ENCODE data around the gene ABCC4. TPM values are rescaled to one million over a fixed set of nuclear protein-coding genes. Genes with fewer than 3 reads are reported as not detected.

Gene ABCC4
- total RNA-seq, 1 donor from 2014 or later, result 19.0 TPM

GRCh38 chr13:95087746-95088305 lies 213.4 kb downstream of the ABCC4 start:
- Mint-ChIP-seq H3K27me3 (ENCODE audit: unreplicated experiment) (peaks cover under 1% of the 10 kb centered on the region), H3K4me3 (ENCODE audit: unreplicated experiment) (no peak overlapping the region), H3K4me1 (ENCODE audit: unreplicated experiment) (no peaks in the 10 kb centered on the region), H3K27ac (ENCODE audit: unreplicated experiment) (no peak overlapping the region), H3K36me3 (ENCODE audit: low read depth, unreplicated experiment) (no peaks in the 10 kb centered on the region), H3K9me3 (ENCODE audit: unreplicated experiment) (no peaks in the 10 kb centered on the region)
- TF ChIP-seq, protein P1, sequence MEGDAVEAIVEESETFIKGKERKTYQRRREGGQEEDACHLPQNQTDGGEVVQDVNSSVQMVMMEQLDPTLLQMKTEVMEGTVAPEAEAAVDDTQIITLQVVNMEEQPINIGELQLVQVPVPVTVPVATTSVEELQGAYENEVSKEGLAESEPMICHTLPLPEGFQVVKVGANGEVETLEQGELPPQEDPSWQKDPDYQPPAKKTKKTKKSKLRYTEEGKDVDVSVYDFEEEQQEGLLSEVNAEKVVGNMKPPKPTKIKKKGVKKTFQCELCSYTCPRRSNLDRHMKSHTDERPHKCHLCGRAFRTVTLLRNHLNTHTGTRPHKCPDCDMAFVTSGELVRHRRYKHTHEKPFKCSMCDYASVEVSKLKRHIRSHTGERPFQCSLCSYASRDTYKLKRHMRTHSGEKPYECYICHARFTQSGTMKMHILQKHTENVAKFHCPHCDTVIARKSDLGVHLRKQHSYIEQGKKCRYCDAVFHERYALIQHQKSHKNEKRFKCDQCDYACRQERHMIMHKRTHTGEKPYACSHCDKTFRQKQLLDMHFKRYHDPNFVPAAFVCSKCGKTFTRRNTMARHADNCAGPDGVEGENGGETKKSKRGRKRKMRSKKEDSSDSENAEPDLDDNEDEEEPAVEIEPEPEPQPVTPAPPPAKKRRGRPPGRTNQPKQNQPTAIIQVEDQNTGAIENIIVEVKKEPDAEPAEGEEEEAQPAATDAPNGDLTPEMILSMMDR (IDR thresholded peaks at IDR 0.05; ENCODE audit: unreplicated experiment), result no peak
- no peak for DNase-seq (ENCODE audit: low spot score)

- Mint-ChIP-seq H3K36me3 (ENCODE audit: low read depth, unreplicated experiment) (no peaks in the 10 kb centered on the region), H3K4me3 (ENCODE audit: unreplicated experiment) (no peak overlapping the region), H3K27me3 (ENCODE audit: unreplicated experiment) (peaks cover 2% of the 10 kb centered on the region), H3K4me1 (ENCODE audit: unreplicated experiment) (no peaks in the 10 kb centered on the region), H3K27ac (ENCODE audit: unreplicated experiment) (no peak overlapping the region), H3K9me3 (ENCODE audit: unreplicated experiment) (no peaks in the 10 kb centered on the region)
- TF ChIP-seq, protein P1 (IDR thresholded peaks at IDR 0.05; ENCODE audit: unreplicated experiment), result no peak
- DNase-seq (ENCODE audit: low spot score), result no peak
Measured at GRCh38 chr13:95086761-95087160, 214.5 kb downstream of the ABCC4 start.

GRCh38 chr13:95083758-95084157 lies 217.5 kb downstream of the ABCC4 start:
- no peak for DNase-seq (ENCODE audit: low spot score)
- Mint-ChIP-seq H3K27me3 (ENCODE audit: unreplicated experiment) (peaks cover 2% of the 10 kb centered on the region), H3K9me3 (ENCODE audit: unreplicated experiment) (no peaks in the 10 kb centered on the region), H3K27ac (ENCODE audit: unreplicated experiment) (no peak overlapping the region), H3K4me3 (ENCODE audit: unreplicated experiment) (no peak overlapping the region), H3K36me3 (ENCODE audit: low read depth, unreplicated experiment) (peaks cover 4% of the 10 kb centered on the region), H3K4me1 (ENCODE audit: unreplicated experiment) (no peaks in the 10 kb centered on the region)
- TF ChIP-seq, protein P1 (IDR thresholded peaks at IDR 0.05; ENCODE audit: unreplicated experiment), result no peak

DNA sequence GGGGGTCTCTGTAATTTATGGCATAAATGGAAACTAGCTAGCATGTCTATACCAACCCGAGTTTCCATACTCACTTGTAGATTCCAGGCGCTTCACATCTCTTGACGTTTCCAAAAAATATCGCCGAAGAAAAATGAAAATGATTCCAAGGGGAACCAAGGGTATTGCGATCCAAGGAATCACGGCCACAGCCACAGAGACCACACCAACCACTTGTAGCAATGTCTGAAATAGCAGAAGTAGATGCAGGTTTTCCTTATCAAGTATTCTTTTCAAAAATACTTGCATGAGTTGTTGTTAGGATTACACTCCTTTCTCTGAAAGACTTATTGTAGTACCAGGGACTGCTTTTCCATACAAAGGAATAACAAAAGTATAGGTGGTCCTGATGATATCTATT lies 218.2 kb downstream of the ABCC4 start:
- Mint-ChIP-seq H3K27ac (ENCODE audit: unreplicated experiment) (no peak overlapping the region), H3K4me1 (ENCODE audit: unreplicated experiment) (no peaks in the 10 kb centered on the region), H3K4me3 (ENCODE audit: unreplicated experiment) (no peak overlapping the region)

GRCh38 chr13:95075506-95075905 lies 225.7 kb downstream of the ABCC4 start:
- no peaks in the 10 kb centered on the region for H3K9me3 Mint-ChIP-seq (ENCODE audit: unreplicated experiment)
- H3K36me3 Mint-ChIP-seq (ENCODE audit: low read depth, unreplicated experiment), result peaks cover 14% of the 10 kb centered on the region
- no peak overlapping the region for H3K4me3 Mint-ChIP-seq (ENCODE audit: unreplicated experiment)
- H3K27me3 Mint-ChIP-seq (ENCODE audit: unreplicated experiment), result no peaks in the 10 kb centered on the region
- TF ChIP-seq, protein P1 (IDR thresholded peaks at IDR 0.05; ENCODE audit: unreplicated experiment), result no peak
- no peak for DNase-seq (ENCODE audit: low spot score)
- H3K4me1 Mint-ChIP-seq (ENCODE audit: unreplicated experiment), result no peaks in the 10 kb centered on the region
- H3K27ac Mint-ChIP-seq (ENCODE audit: unreplicated experiment), result no peak overlapping the region

More for the DNA sequence above, 218.2 kb downstream of the ABCC4 start:
- no peak for DNase-seq (ENCODE audit: low spot score)
- TF ChIP-seq, protein P1 (IDR thresholded peaks at IDR 0.05; ENCODE audit: unreplicated experiment), result no peak
- Mint-ChIP-seq H3K9me3 (ENCODE audit: unreplicated experiment) (no peaks in the 10 kb centered on the region), H3K36me3 (ENCODE audit: low read depth, unreplicated experiment) (peaks cover 4% of the 10 kb centered on the region), H3K27me3 (ENCODE audit: unreplicated experiment) (peaks cover 2% of the 10 kb centered on the region)

Data from endothelial cell (in vitro differentiated cells).